IMR-90 (cell line): ENCODE results near the gene SH2B2. TPM values are rescaled to one million over a fixed set of nuclear protein-coding genes. Genes with fewer than 3 reads are reported as not detected.

Experiments used
- ATAC-seq: fragments of 200-7000 bp; cut with Tn5 transposase; 2 replicates; pipeline ENCODE4 v1.9.1; 2020; ENCODE audit warnings: low read depth, mild to moderate bottlenecking, moderate library complexity
- BruUV-seq: library from RNA; stranded (reverse); fragments of 400-500 nt; replicated peaks from 2 replicates; lab custom pipeline; 2021; lab: Mats Ljungman, UMichigan
- CTCF ChIA-PET: fragments of 300-600 bp; formaldehyde crosslinking; extraction: SDS; loops from one replicate; lab custom pipeline; 2021; ENCODE audit warnings: antibody characterized with exemption; lab: Yijun Ruan, JAX
- POLR2A ChIA-PET: fragments of 300-600 bp; sonication (Branson Sonifier 250); formaldehyde crosslinking; loops from one replicate; lab custom pipeline; 2022; ENCODE audit warnings: antibody characterized with exemption; ENCODE audit not compliant: unreplicated experiment; lab: Charles Lee
- DNase-seq: peaks from one replicate; pipeline ENCODE4 v3.0.0; 2013
- H2AFZ ChIP-seq: replicated peaks from 2 replicates; pipeline ENCODE3; 2013; ENCODE audit warnings: low read length, mild to moderate bottlenecking; ENCODE audit not compliant: poor library complexity
- H2AK5ac ChIP-seq: 2 replicates; pipeline ENCODE4 v1.6.1; 2013; ENCODE audit warnings: low read depth, low read length, inconsistent platforms
- H2AK9ac ChIP-seq: replicated peaks from 2 replicates; pipeline ENCODE3; 2013; ENCODE audit warnings: mild to moderate bottlenecking, low read depth, low read length, moderate library complexity; ENCODE audit not compliant: poor library complexity
- H2BK120ac ChIP-seq: 2 replicates; pipeline ENCODE4 v1.6.1; 2013; ENCODE audit warnings: low read depth, low read length, inconsistent platforms
- H2BK15ac ChIP-seq: 3 replicates; pipeline ENCODE4 v1.6.1; 2013; ENCODE audit warnings: low read depth, low read length, inconsistent platforms
- H2BK20ac ChIP-seq: 2 replicates; pipeline ENCODE4 v1.6.1; 2013; ENCODE audit warnings: low read depth, mild to moderate bottlenecking, inconsistent platforms, low read length, moderate library complexity
- H2BK5ac ChIP-seq: 2 replicates; pipeline ENCODE4 v1.6.1; 2013; ENCODE audit warnings: mild to moderate bottlenecking, low read depth, low read length, inconsistent platforms; ENCODE audit not compliant: poor library complexity, severe bottlenecking
- H3K14ac ChIP-seq: replicated peaks from 2 replicates; pipeline ENCODE4 v1.6.1; 2013; ENCODE audit warnings: low read depth, low read length, inconsistent platforms
- H3K18ac ChIP-seq: 2 replicates; pipeline ENCODE4 v1.6.1; 2013; ENCODE audit warnings: low read depth, low read length, control low read depth
- H3K23ac ChIP-seq: 2 replicates; pipeline ENCODE4 v1.6.1; 2013; ENCODE audit warnings: low read depth, low read length, inconsistent platforms
- H3K27ac ChIP-seq: 2 replicates; pipeline ENCODE4 v1.5.1; 2013; ENCODE audit warnings: mild to moderate bottlenecking, control low read depth, low read length; ENCODE audit not compliant: insufficient read depth
- H3K27me3 ChIP-seq: 2 replicates; pipeline ENCODE4 v1.6.1; 2013; ENCODE audit warnings: low read length; ENCODE audit not compliant: control insufficient read depth, insufficient read depth
- H3K36me3 ChIP-seq: 2 replicates; pipeline ENCODE4 v1.6.1; 2013; ENCODE audit warnings: low read length, mixed read lengths; ENCODE audit not compliant: control insufficient read depth, insufficient read depth
- H3K4ac ChIP-seq: 2 replicates; pipeline ENCODE4 v1.6.1; 2013; ENCODE audit warnings: low read depth, low read length, inconsistent platforms
- H3K4me1 ChIP-seq: 2 replicates; pipeline ENCODE4 v1.6.1; 2013; ENCODE audit warnings: low read length, mixed read lengths; ENCODE audit not compliant: control insufficient read depth, insufficient read depth
- H3K4me2 ChIP-seq: 2 replicates; pipeline ENCODE4 v1.6.1; 2013; ENCODE audit warnings: low read depth, mild to moderate bottlenecking, control low read depth, low read length, moderate library complexity
- H3K4me3 ChIP-seq: 2 replicates; pipeline ENCODE4 v1.5.1; 2013; ENCODE audit warnings: low read depth, mild to moderate bottlenecking, control low read depth, low read length, moderate library complexity; ENCODE audit not compliant: insufficient read depth
- H3K56ac ChIP-seq: 2 replicates; pipeline ENCODE4 v1.6.1; 2013; ENCODE audit warnings: low read length, inconsistent platforms; ENCODE audit not compliant: insufficient read depth; ENCODE audit errors: extremely low read depth
- H3K79me1 ChIP-seq, 2 experiments: 2 replicates each; pipeline ENCODE4 v1.6.1; 2013; ENCODE audit warnings: low read length in 2 of 2, inconsistent platforms in 1 of 2, low read depth in 1 of 2
- H3K9ac ChIP-seq: 2 replicates; pipeline ENCODE4 v1.6.1; 2013; ENCODE audit warnings: low read depth, low read length, control low read depth
- H3K9me1 ChIP-seq: 2 replicates; pipeline ENCODE4 v1.6.1; 2013; ENCODE audit warnings: low read length, inconsistent platforms; ENCODE audit not compliant: insufficient read depth
- H3K9me3 ChIP-seq: 2 replicates; pipeline ENCODE4 v1.6.1; 2013; ENCODE audit warnings: low read length; ENCODE audit not compliant: control insufficient read depth, insufficient read depth
- H4K20me1 ChIP-seq: 2 replicates; pipeline ENCODE4 v1.6.1; 2013; ENCODE audit warnings: low read length, inconsistent platforms; ENCODE audit not compliant: insufficient read depth
- H4K5ac ChIP-seq: 2 replicates; pipeline ENCODE4 v1.6.1; 2013; ENCODE audit warnings: mild to moderate bottlenecking, low read depth, low read length, control low read depth
- H4K8ac ChIP-seq, 2 experiments: 2 replicates each; pipeline ENCODE4 v1.6.1; 2013; ENCODE audit warnings: low read depth in 2 of 2, low read length in 2 of 2, control low read depth in 1 of 2, inconsistent platforms in 1 of 2
- H4K91ac ChIP-seq: 2 replicates; pipeline ENCODE4 v1.6.1; 2013; ENCODE audit warnings: low read depth, low read length, inconsistent platforms; ENCODE audit not compliant: insufficient read depth
- BHLHE40 ChIP-seq: fragments of 150-350 bp; IDR thresholded peaks from 2 replicates; pipeline ENCODE4 v1.6.1; 2016; ENCODE audit warnings: mild to moderate bottlenecking, low read depth, low read length
- CEBPB ChIP-seq: IDR thresholded peaks from 2 replicates; pipeline ENCODE4 v1.6.1; 2012; ENCODE audit warnings: low read depth, low read length, improper control_type of control experiment
- CHD1 ChIP-seq: IDR thresholded peaks from 2 replicates; pipeline ENCODE4 v1.6.1; 2012; ENCODE audit warnings: low read depth, low read length, improper control_type of control experiment
- CTCF ChIP-seq: conservative IDR thresholded peaks from 2 replicates; pipeline ENCODE4 v1.5.1; 2012; ENCODE audit warnings: mild to moderate bottlenecking, low read depth, low read length, improper control_type of control experiment
- ELK1 ChIP-seq: fragments of 150-350 bp; IDR thresholded peaks from 2 replicates; pipeline ENCODE4 v1.6.1; 2016; ENCODE audit warnings: low read depth, mild to moderate bottlenecking, low read length, moderate library complexity, borderline replicate concordance
- FOS ChIP-seq: fragments of 150-350 bp; IDR thresholded peaks from 2 replicates; pipeline ENCODE4 v1.6.1; 2016; ENCODE audit warnings: low read depth, low read length
- MAFK ChIP-seq: IDR thresholded peaks from 2 replicates; pipeline ENCODE4 v1.6.1; 2012; ENCODE audit warnings: low read depth, low read length, improper control_type of control experiment
- MAZ ChIP-seq: IDR thresholded peaks from 2 replicates; pipeline ENCODE4 v1.6.1; 2012; ENCODE audit warnings: low read depth, mild to moderate bottlenecking, low read length, improper control_type of control experiment, moderate library complexity, borderline replicate concordance
- MXI1 ChIP-seq: IDR thresholded peaks from 2 replicates; pipeline ENCODE4 v1.6.1; 2012; ENCODE audit warnings: low read depth, mild to moderate bottlenecking, low read length, moderate library complexity, borderline replicate concordance
- NFE2L2 ChIP-seq: fragments of 150-350 bp; IDR thresholded peaks from 2 replicates; pipeline ENCODE4 v1.6.1; 2016; ENCODE audit warnings: low read depth, mild to moderate bottlenecking, low read length
- POLR2A ChIP-seq: IDR thresholded peaks from 2 replicates; pipeline ENCODE4 v1.6.1; 2012; ENCODE audit warnings: mild to moderate bottlenecking, low read depth, low read length
- RAD21 ChIP-seq: IDR thresholded peaks from 2 replicates; pipeline ENCODE4 v1.6.1; 2012; ENCODE audit warnings: low read length, improper control_type of control experiment
- RCOR1 ChIP-seq: IDR thresholded peaks from 2 replicates; pipeline ENCODE4 v1.6.1; 2012; ENCODE audit warnings: mild to moderate bottlenecking, low read length, improper control_type of control experiment; ENCODE audit not compliant: insufficient replicate concordance
- RFX5 ChIP-seq: IDR thresholded peaks from 2 replicates; pipeline ENCODE4 v1.8.0; 2012; ENCODE audit warnings: low read depth, mild to moderate bottlenecking, low read length, moderate library complexity
- SMC3 ChIP-seq: fragments of 150-350 bp; IDR thresholded peaks from 2 replicates; pipeline ENCODE4 v1.6.1; 2016; ENCODE audit warnings: low read depth, mild to moderate bottlenecking, antibody characterized with exemption, low read length, moderate library complexity
- WGBS, 2 experiments: methylation state at CpG; one replicate each; pipeline versions ENCODE4 v1.1.5 to v1.1.7; 2013; ENCODE audit warnings: missing lambda C conversion rate in 2 of 2; ENCODE audit not compliant: insufficient read length in 1 of 2; ENCODE audit errors: extremely low coverage in 2 of 2; 5-methylcytosine and 5-hydroxymethylcytosine counted together
- dilution Hi-C: fragments of 300-500 bp; cut with HindIII; formaldehyde crosslinking; loops from one replicate; pipeline ENCODE4 v1.14.3; 2018; ENCODE audit warnings: low sequenced_read_pairs; ENCODE audit not compliant: unreplicated experiment
- in situ Hi-C: fragments of 300-500 bp; cut with MboI; formaldehyde crosslinking; loops from 3 replicates; pipeline ENCODE4 v1.14.3; 2019; ENCODE audit warnings: low sequenced_read_pairs, inconsistent platforms, mixed read lengths
- intact Hi-C: fragments of 100-400 bp; cut with micrococcal nuclease; formaldehyde crosslinking; loops from 2 replicates; pipeline ENCODE4 v1.10.0; 2022
- polyA plus RNA-seq, 3 experiments: library from polyadenylated mRNA; depleted of rRNA; stranded (reverse); fragments of >200 nt; gene quantifications; 2 replicates each; pipeline ENCODE4 v1.2.3, GENCODE V29; 2012; ENCODE audit warnings: low replicate concordance in 1 of 3
- total RNA-seq: library from RNA; depleted of rRNA; stranded (reverse); fragments of >200 nt; gene quantifications from 2 replicates; pipeline ENCODE4 v1.2.3, GENCODE V29; 2012
- TF ChIP-seq, protein P1 (sequence below): fragments of 150-350 bp; IDR thresholded peaks from 2 replicates; pipeline ENCODE4 v1.6.1; 2017; ENCODE audit warnings: mild to moderate bottlenecking, antibody characterized with exemption, low read length, low read depth

Gene SH2B2
- total and polyA plus RNA-seq, 2 of the 4 experiments (the other 2 are of a cell fraction): 0.36 to 0.99 TPM

- Histone ChIP-seq H2BK20ac (no peak overlapping the region), H3K23ac (no peak overlapping the region), H3K4me1 (no peaks in the 10 kb centered on the region), H4K8ac (no peak overlapping the region), H4K20me1 (no peaks in the 10 kb centered on the region), H2AK5ac (no peak overlapping the region), H3K4me3 (no peak overlapping the region), H2BK5ac (no peak overlapping the region), H3K9ac (no peak overlapping the region), H2AK9ac (no peak overlapping the region), H3K27me3 (no peaks in the 10 kb centered on the region), H4K5ac (no peak overlapping the region), H3K14ac (no peak overlapping the region), H3K27ac (no peak overlapping the region), H4K91ac (no peak overlapping the region), H3K4me2 (no peak overlapping the region), H3K9me1 (peaks cover 4% of the 10 kb centered on the region; the same call in 1 of the 2 replicates), H3K4ac (no peak overlapping the region), H2BK120ac (no peak overlapping the region), H3K79me1 (no peaks in the 10 kb centered on the region), H3K56ac (no peak overlapping the region), H2BK15ac (no peak overlapping the region), H2AFZ (no peak overlapping the region), H3K18ac (no peak overlapping the region), H3K36me3 (peaks cover 1% of the 10 kb centered on the region; the same call in 1 of the 2 replicates), H3K9me3 (no peaks in the 10 kb centered on the region)
- ChIA-PET CTCF (no interaction called here), POLR2A (no interaction called here)
- no peak for TF ChIP-seq CEBPB
- TF ChIP-seq CTCF: no peak
- TF ChIP-seq CHD1: no peak
- no peak for TF ChIP-seq BHLHE40
- no peak for TF ChIP-seq POLR2A
- no peak for TF ChIP-seq RAD21
- no peak for TF ChIP-seq MXI1
- TF ChIP-seq SMC3: no peak
- no peak for TF ChIP-seq RFX5
- TF ChIP-seq RCOR1: no peak
- TF ChIP-seq MAZ: no peak
- no peak for TF ChIP-seq MAFK
- no peak for TF ChIP-seq ELK1
- TF ChIP-seq FOS: no peak
- TF ChIP-seq, protein P1, sequence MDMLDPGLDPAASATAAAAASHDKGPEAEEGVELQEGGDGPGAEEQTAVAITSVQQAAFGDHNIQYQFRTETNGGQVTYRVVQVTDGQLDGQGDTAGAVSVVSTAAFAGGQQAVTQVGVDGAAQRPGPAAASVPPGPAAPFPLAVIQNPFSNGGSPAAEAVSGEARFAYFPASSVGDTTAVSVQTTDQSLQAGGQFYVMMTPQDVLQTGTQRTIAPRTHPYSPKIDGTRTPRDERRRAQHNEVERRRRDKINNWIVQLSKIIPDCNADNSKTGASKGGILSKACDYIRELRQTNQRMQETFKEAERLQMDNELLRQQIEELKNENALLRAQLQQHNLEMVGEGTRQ: no peak
- TF ChIP-seq NFE2L2: no peak
- no peak for ATAC-seq
- intact Hi-C loops (no loop called here), in situ Hi-C loops (no loop called here), dilution Hi-C loops (no loop called here)
- BruUV-seq: no TSS peak
- 94% methylated on average over 13 of the region's 14 CpGs; no CpG with 5 or more reads in 1 of the 2 experiments for WGBS, 2 experiments
- DNase-seq: no peak
Observed at GRCh38 chr7:102320181-102320580, 33.5 kb downstream of the SH2B2 start.
